Measurements from ENCODE around the gene NCBP3. TPM values are rescaled to one million over a fixed set of nuclear protein-coding genes. Genes with fewer than 3 reads are reported as not detected.

The NCBP3 gene
- total RNA-seq, 1 donor from 2014 or later = 133 TPM

- H3K27me3 Mint-ChIP-seq (ENCODE audit: unreplicated experiment) = no peaks in the 10 kb centered on the region
- peak; percentile 68 for DNase-seq
- no peaks in the 10 kb centered on the region for H3K36me3 Mint-ChIP-seq (ENCODE audit: unreplicated experiment)
- peaks cover 2% of the 10 kb centered on the region for H3K4me1 Mint-ChIP-seq (ENCODE audit: low read depth, unreplicated experiment)
- peak; percentile 70 for TF ChIP-seq CTCF (IDR thresholded peaks at IDR 0.05; ENCODE audit: partially characterized antibody, unreplicated experiment)
- H3K4me3 Mint-ChIP-seq (ENCODE audit: unreplicated experiment) = no peak overlapping the region
- H3K27ac Mint-ChIP-seq (ENCODE audit: unreplicated experiment) = no peak overlapping the region
- H3K9me3 Mint-ChIP-seq (ENCODE audit: unreplicated experiment) = no peaks in the 10 kb centered on the region
Observed at GRCh38 chr17:3827124-3827773, 18.8 kb downstream of the NCBP3 start.

GRCh38 chr17:3826191-3826590, 19.9 kb downstream of the NCBP3 start:
- Mint-ChIP-seq H3K27me3 (ENCODE audit: unreplicated experiment) (peaks cover 3% of the 10 kb centered on the region), H3K4me1 (ENCODE audit: low read depth, unreplicated experiment) (peaks cover 2% of the 10 kb centered on the region), H3K4me3 (ENCODE audit: unreplicated experiment) (no peak overlapping the region), H3K9me3 (ENCODE audit: unreplicated experiment) (no peaks in the 10 kb centered on the region), H3K36me3 (ENCODE audit: unreplicated experiment) (no peaks in the 10 kb centered on the region), H3K27ac (ENCODE audit: unreplicated experiment) (no peak overlapping the region)
- DNase-seq = no peak
- TF ChIP-seq CTCF (IDR thresholded peaks at IDR 0.05; ENCODE audit: partially characterized antibody, unreplicated experiment) = no peak

GRCh38 chr17:3821101-3821500, 24.9 kb downstream of the NCBP3 start:
- Mint-ChIP-seq H3K4me3 (ENCODE audit: unreplicated experiment) (no peak overlapping the region), H3K27me3 (ENCODE audit: unreplicated experiment) (peaks cover 5% of the 10 kb centered on the region), H3K36me3 (ENCODE audit: unreplicated experiment) (no peaks in the 10 kb centered on the region), H3K4me1 (ENCODE audit: low read depth, unreplicated experiment) (no peaks in the 10 kb centered on the region), H3K9me3 (ENCODE audit: unreplicated experiment) (no peaks in the 10 kb centered on the region), H3K27ac (ENCODE audit: unreplicated experiment) (no peak overlapping the region)
- TF ChIP-seq CTCF (IDR thresholded peaks at IDR 0.05; ENCODE audit: partially characterized antibody, unreplicated experiment) = no peak
- no peak for DNase-seq

- Mint-ChIP-seq H3K4me1 (ENCODE audit: low read depth, unreplicated experiment) (no peaks in the 10 kb centered on the region), H3K36me3 (ENCODE audit: unreplicated experiment) (no peaks in the 10 kb centered on the region), H3K4me3 (ENCODE audit: unreplicated experiment) (no peak overlapping the region), H3K27me3 (ENCODE audit: unreplicated experiment) (peaks cover 5% of the 10 kb centered on the region), H3K9me3 (ENCODE audit: unreplicated experiment) (no peaks in the 10 kb centered on the region), H3K27ac (ENCODE audit: unreplicated experiment) (peak overlapping the region; percentile 56)
- no peak for TF ChIP-seq CTCF (IDR thresholded peaks at IDR 0.05; ENCODE audit: partially characterized antibody, unreplicated experiment)
- DNase-seq = no peak
Observed at GRCh38 chr17:3818786-3819185, 27.3 kb downstream of the NCBP3 start.

- Mint-ChIP-seq H3K36me3 (ENCODE audit: unreplicated experiment) (no peaks in the 10 kb centered on the region), H3K27me3 (ENCODE audit: unreplicated experiment) (peaks cover 5% of the 10 kb centered on the region), H3K27ac (ENCODE audit: unreplicated experiment) (no peak overlapping the region), H3K4me1 (ENCODE audit: low read depth, unreplicated experiment) (no peaks in the 10 kb centered on the region), H3K4me3 (ENCODE audit: unreplicated experiment) (no peak overlapping the region), H3K9me3 (ENCODE audit: unreplicated experiment) (no peaks in the 10 kb centered on the region)
- no peak for DNase-seq
- TF ChIP-seq CTCF (IDR thresholded peaks at IDR 0.05; ENCODE audit: partially characterized antibody, unreplicated experiment) = no peak
Observed at GRCh38 chr17:3817851-3818605, 28.0 kb downstream of the NCBP3 start.

Measured in glutamatergic neuron (in vitro differentiated cells).